Lung (tissue), 12 donors: ENCODE results near the gene SLC26A1. TPM values are rescaled to one million over a fixed set of nuclear protein-coding genes. Genes with fewer than 3 reads are reported as not detected.

ENCODE experiments used
- ATAC-seq: fragments of 200-7000 bp; cut with Tn5 transposase; one replicate; pipeline ENCODE4 v1.9.1; 2020; ENCODE audit warnings: moderate number of reproducible peaks; ENCODE audit not compliant: insufficient read depth, low FRiP score
- DNase-seq, 3 donors: peaks; one replicate each; pipeline ENCODE4 v3.0.0-alpha.2; 2013 to 2017
- H3K27ac ChIP-seq, 2 donors: one replicate each; pipeline ENCODE4 v1.5.1; 2013; ENCODE audit warnings: mild to moderate bottlenecking in 2 of 2, moderate library complexity in 2 of 2, control low read depth in 1 of 2, inconsistent platforms in 1 of 2, low read depth in 1 of 2, low read length in 1 of 2
- H3K27me3 ChIP-seq, 3 donors: one replicate each; pipeline ENCODE4 v1.5.1; 2013; ENCODE audit warnings: low read length in 2 of 3; ENCODE audit not compliant: control insufficient read depth in 3 of 3, insufficient read depth in 3 of 3
- H3K36me3 ChIP-seq, 4 donors: one replicate each; pipeline ENCODE4 v1.5.1; 2013; ENCODE audit warnings: low read length in 4 of 4, mild to moderate bottlenecking in 1 of 4, moderate library complexity in 1 of 4; ENCODE audit not compliant: control insufficient read depth in 4 of 4, insufficient read depth in 4 of 4
- H3K4me1 ChIP-seq, 5 donors: one replicate each; pipeline ENCODE4 v1.5.1; 2013; ENCODE audit warnings: low read length in 5 of 5, mild to moderate bottlenecking in 2 of 5, moderate library complexity in 1 of 5; ENCODE audit not compliant: control insufficient read depth in 5 of 5, insufficient read depth in 5 of 5
- H3K4me3 ChIP-seq: one replicate; pipeline ENCODE4 v1.5.1; 2013; ENCODE audit warnings: mild to moderate bottlenecking, control low read depth, moderate library complexity
- H3K9ac ChIP-seq, 2 donors: one replicate each; pipeline ENCODE4 v1.5.1; 2013; ENCODE audit warnings: low read length in 2 of 2, control low read depth in 1 of 2; ENCODE audit not compliant: insufficient read depth in 1 of 2
- H3K9me3 ChIP-seq, 4 donors: one replicate each; pipeline ENCODE4 v1.5.1; 2013; ENCODE audit warnings: low read length in 3 of 4, mild to moderate bottlenecking in 1 of 4, moderate library complexity in 1 of 4; ENCODE audit not compliant: control insufficient read depth in 4 of 4, insufficient read depth in 3 of 4
- CTCF ChIP-seq: IDR thresholded peaks from 2 replicates; pipeline ENCODE4 v1.5.1; 2012; ENCODE audit warnings: mild to moderate bottlenecking; ENCODE audit errors: control extremely low read depth, extremely low read depth
- WGBS, 2 donors: extraction: QIAGEN DNeasy Blood & Tissue Kit; methylation state at CpG; one replicate each; pipeline ENCODE4 v1.1.7; 2013; 5-methylcytosine and 5-hydroxymethylcytosine counted together
- polyA plus RNA-seq, 2 donors: library from polyadenylated mRNA; stranded (reverse); fragments of 200-250 nt; gene quantifications; one replicate each; pipeline ENCODE4 v1.2.1, GENCODE V29; 2013
- total RNA-seq, 2 donors: library from RNA; depleted of rRNA in 1 of 2; stranded (reverse); fragments of >200 nt in 1 of 2; gene quantifications; one replicate each; pipeline ENCODE4 v1.2.1, GENCODE V29; 2014 to 2021
- donor health status: control.
- donor health status: control.
- donor health status: Bipolar disorder and iron deficiency.
- donor health status: healthy.
- donor health status: DM: yes; HTN: yes; CAD: no.

SLC26A1 gene
- total and polyA plus RNA-seq, 4 donors, result 0.20 to 0.83 (median 0.50) TPM

DNA sequence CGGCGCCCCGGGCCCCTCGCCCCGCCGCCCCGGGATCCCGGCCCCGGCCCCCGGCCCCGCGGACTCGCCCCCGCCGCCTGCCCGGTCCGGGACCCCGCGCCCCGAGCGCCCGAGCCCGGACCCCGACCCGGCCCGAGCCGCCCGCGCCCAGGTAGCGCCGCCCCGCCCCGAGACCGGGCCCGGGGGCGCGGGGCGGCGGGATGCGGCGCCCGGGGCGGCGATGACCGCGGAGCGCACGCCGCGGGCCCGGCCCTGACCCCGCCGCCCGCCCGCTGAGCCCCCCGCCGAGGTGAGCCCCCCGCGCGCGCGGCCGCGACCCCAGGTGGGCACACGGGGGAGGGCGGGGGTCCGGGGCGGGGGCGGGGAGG lies 18.4 kb upstream of the SLC26A1 start:
- no peak for ATAC-seq
- no peak overlapping the region for H3K27ac ChIP-seq
- DNase-seq, result no peak
- H3K9me3 ChIP-seq, result no peaks in the 10 kb centered on the region
- no peak for TF ChIP-seq CTCF
- 0 to 1% methylated on average over 8 to 69 of the region's 69 CpGs for WGBS, 2 donors
- peaks cover 0 to 2% (median 0%) of the 10 kb centered on the region in 4 donors for H3K36me3 ChIP-seq
- H3K27me3 ChIP-seq, result peaks cover 0 to 29% (median 16%) of the 10 kb centered on the region in 3 donors
- H3K4me3 ChIP-seq, result no peak overlapping the region
- no peak overlapping the region for H3K9ac ChIP-seq
- peaks cover 0 to 23% (median 4%) of the 10 kb centered on the region in 5 donors for H3K4me1 ChIP-seq

- Histone ChIP-seq H3K9ac (no peak within 1 kb of the TSS), H3K4me1 (peaks cover 0 to 23% (median 4%) of the 10 kb centered on the region in 5 donors), H3K27ac (peak within 1 kb of the TSS in 1 of 2 donors; percentile 82), H3K27me3 (peaks cover 0 to 30% (median 16%) of the 10 kb centered on the region in 3 donors), H3K36me3 (peaks cover 0 to 2% (median 0%) of the 10 kb centered on the region in 4 donors), H3K9me3 (no peaks in the 10 kb centered on the region), H3K4me3 (peak within 1 kb of the TSS; percentile 24)
- DNase-seq (peak; percentile 90 to 95 (median 95)), ATAC-seq (peak; percentile 61)
- 0 to 1% methylated on average over 24 to 89 of the region's 89 CpGs for WGBS, 2 donors
- no peak for TF ChIP-seq CTCF
Observed at GRCh38 chr4:1011022-1011665, 17.9 kb upstream of the SLC26A1 start, which contains the start of gene FGFRL1. FGFRL1 (plus strand) TSS chr4:1011626; CDS start chr4:1012486, 860 bp downstream.

- H3K27ac ChIP-seq, result peak overlapping the region in 1 of 2 donors; percentile 82
- DNase-seq (peak; percentile 45 to 52 (median 47)), ATAC-seq (peak; percentile 36)
- peaks cover 0 to 30% (median 16%) of the 10 kb centered on the region in 3 donors for H3K27me3 ChIP-seq
- H3K36me3 ChIP-seq, result peaks cover 0 to 2% (median 0%) of the 10 kb centered on the region in 4 donors
- no peak overlapping the region for H3K4me3 ChIP-seq
- TF ChIP-seq CTCF, result no peak
- peaks cover 0 to under 1% (median 0%) of the 10 kb centered on the region in 4 donors for H3K9me3 ChIP-seq
- no peak overlapping the region for H3K9ac ChIP-seq
- H3K4me1 ChIP-seq, result peaks cover 0 to 23% (median 4%) of the 10 kb centered on the region in 5 donors
- WGBS, 2 donors, result 1 to 2% methylated on average over 34 to 36 of the region's 36 CpGs
Observed at GRCh38 chr4:1010395-1011021, 17.3 kb upstream of the SLC26A1 start.
